VCaP (cell line): ENCODE data around the gene XPNPEP1.

ENCODE experiments used
- H3K27ac ChIP-seq: fragments of 450-650 bp; 2 replicates; pipeline ENCODE4 v1.5.1; 2017
- CTCF ChIP-seq: fragments of 450-650 bp; conservative IDR thresholded peaks from 2 replicates; pipeline ENCODE4 v1.5.1; 2017; ENCODE audit warnings: mild to moderate bottlenecking, moderate library complexity

XPNPEP1 gene

GRCh38 chr10:109835257-109835656 is 88.1 kb downstream of the XPNPEP1 start:
- H3K27ac ChIP-seq, result no peak overlapping the region
- no peak for TF ChIP-seq CTCF

- TF ChIP-seq CTCF, result no peak
- H3K27ac ChIP-seq, result no peak overlapping the region
These were observed 91.5 kb downstream of the XPNPEP1 start for GRCh38 chr10:109831846-109832245.

- TF ChIP-seq CTCF, result no peak
- H3K27ac ChIP-seq, result no peak overlapping the region
These were observed 99.1 kb downstream of the XPNPEP1 start for GRCh38 chr10:109824206-109824605.

- no peak for TF ChIP-seq CTCF
- no peak overlapping the region for H3K27ac ChIP-seq
These were observed 100.1 kb downstream of the XPNPEP1 start for GRCh38 chr10:109823196-109823595.

- H3K27ac ChIP-seq, result no peak overlapping the region
- no peak for TF ChIP-seq CTCF
These were observed 101.6 kb downstream of the XPNPEP1 start for GRCh38 chr10:109821672-109822071.

- no peak overlapping the region for H3K27ac ChIP-seq
- no peak for TF ChIP-seq CTCF
These were observed 102.5 kb downstream of the XPNPEP1 start for GRCh38 chr10:109820620-109821405.

- no peak for TF ChIP-seq CTCF
These were observed 103.5 kb downstream of the XPNPEP1 start for GRCh38 chr10:109819807-109820206.

More at GRCh38 chr10:109819807-109820206, 103.5 kb downstream of the XPNPEP1 start:
- no peak overlapping the region for H3K27ac ChIP-seq
